GM23248 (cell line): ENCODE measurements around the gene PLEKHG1. TPM values are rescaled to one million over a fixed set of nuclear protein-coding genes. Genes with fewer than 3 reads are reported as not detected.

Experiments
- DNase-seq: peaks from one replicate; pipeline ENCODE4 v3.0.0-alpha.2; 2015
- H2AFZ ChIP-seq: fragments of 200-600 bp; sonication (generic); 2 replicates; pipeline ENCODE4 v1.6.1; 2016; ENCODE audit warnings: antibody characterized with exemption
- H3F3A ChIP-seq: fragments of 200-600 bp; sonication (generic); 2 replicates; pipeline ENCODE4 v1.6.1; 2016; ENCODE audit warnings: mild to moderate bottlenecking, antibody characterized with exemption, mixed run types; ENCODE audit not compliant: insufficient read depth
- H3K27ac ChIP-seq: fragments of 200-600 bp; sonication (generic); 2 replicates; pipeline ENCODE4 v1.5.1; 2016; ENCODE audit warnings: mild to moderate bottlenecking
- H3K27me3 ChIP-seq: fragments of 200-600 bp; sonication (generic); replicated peaks from 2 replicates; pipeline ENCODE4 v1.6.1; 2016; ENCODE audit warnings: mild to moderate bottlenecking; ENCODE audit not compliant: insufficient read depth
- H3K36me3 ChIP-seq: fragments of 200-600 bp; sonication (generic); 2 replicates; pipeline ENCODE4 v1.6.1; 2016; ENCODE audit warnings: low read depth, mild to moderate bottlenecking
- H3K4me1 ChIP-seq: fragments of 200-600 bp; sonication (generic); 2 replicates; pipeline ENCODE4 v1.6.1; 2016; ENCODE audit warnings: mild to moderate bottlenecking; ENCODE audit not compliant: insufficient read depth
- H3K4me2 ChIP-seq: fragments of 200-600 bp; sonication (generic); one replicate; pipeline ENCODE4 v1.6.1; 2016; ENCODE audit warnings: mild to moderate bottlenecking; ENCODE audit not compliant: unreplicated experiment
- H3K4me3 ChIP-seq: fragments of 200-600 bp; sonication (generic); 2 replicates; pipeline ENCODE4 v1.5.1; 2016; ENCODE audit warnings: mild to moderate bottlenecking
- H3K79me2 ChIP-seq: fragments of 200-600 bp; sonication (generic); 2 replicates; pipeline ENCODE4 v1.6.1; 2016; ENCODE audit warnings: mild to moderate bottlenecking; ENCODE audit not compliant: insufficient read depth
- H3K9ac ChIP-seq: fragments of 200-600 bp; sonication (generic); 2 replicates; pipeline ENCODE4 v1.6.1; 2016; ENCODE audit warnings: mild to moderate bottlenecking
- H3K9me2 ChIP-seq: fragments of 200-600 bp; sonication (generic); 2 replicates; pipeline ENCODE4 v1.6.1; 2016; ENCODE audit warnings: mixed run types, mild to moderate bottlenecking, moderate library complexity; ENCODE audit not compliant: insufficient read depth
- H3K9me3 ChIP-seq: fragments of 200-600 bp; sonication (generic); one replicate; pipeline ENCODE4 v1.6.1; 2017; ENCODE audit warnings: low read depth
- H4K20me1 ChIP-seq: fragments of 200-600 bp; sonication (generic); 2 replicates; pipeline ENCODE4 v1.6.0; 2016; ENCODE audit not compliant: insufficient read depth
- EZH2 ChIP-seq: fragments of 200-600 bp; sonication (generic); IDR thresholded peaks from 2 replicates; pipeline ENCODE4 v1.6.1; 2018; ENCODE audit warnings: antibody characterized with exemption, mild to moderate bottlenecking; ENCODE audit not compliant: insufficient read depth, poor library complexity, severe bottlenecking
- EZH2phosphoT487 ChIP-seq: fragments of 200-600 bp; sonication (generic); IDR thresholded peaks from 2 replicates; pipeline ENCODE4 v1.6.1; 2018; ENCODE audit warnings: antibody characterized with exemption, moderate library complexity, mild to moderate bottlenecking, low read depth; ENCODE audit not compliant: insufficient read depth
- WGBS, 2 experiments: methylation state at CpG; one replicate each; pipeline ENCODE4 v1.1.6; 2015 to 2017; ENCODE audit warnings: low lambda C conversion rate in 2 of 2, low coverage in 1 of 2; ENCODE audit errors: missing lambda C conversion rate in 2 of 2; 5-methylcytosine and 5-hydroxymethylcytosine counted together
- in situ Hi-C: fragments of 300-500 bp; cut with MboI; formaldehyde crosslinking; loops from 2 replicates; pipeline ENCODE4 v1.15.0; 2020
- polyA plus RNA-seq: library from polyadenylated mRNA; unstranded; fragments of >200 nt; fragmentation: Nextera tagmentation; extraction: Ambion mirVana; gene quantifications from 2 replicates; pipeline ENCODE4 v1.2.1, GENCODE V29; 2016
- total RNA-seq: library from RNA; depleted of rRNA; stranded (reverse); fragments of >200 nt; shearing (Covaris generic); gene quantifications from 2 replicates; pipeline ENCODE4 v1.2.3, GENCODE V29; 2014

The PLEKHG1 gene
- total and polyA plus RNA-seq, 2 experiments from 2014 or later: 0.11 to 0.51 TPM

GRCh38 chr6:150634964-150635292, 35.2 kb downstream of the PLEKHG1 start:
- WGBS, 2 experiments: 9 to 17% methylated on average over 1 of the region's 1 CpG
- in situ Hi-C loops: no loop called here

DNA sequence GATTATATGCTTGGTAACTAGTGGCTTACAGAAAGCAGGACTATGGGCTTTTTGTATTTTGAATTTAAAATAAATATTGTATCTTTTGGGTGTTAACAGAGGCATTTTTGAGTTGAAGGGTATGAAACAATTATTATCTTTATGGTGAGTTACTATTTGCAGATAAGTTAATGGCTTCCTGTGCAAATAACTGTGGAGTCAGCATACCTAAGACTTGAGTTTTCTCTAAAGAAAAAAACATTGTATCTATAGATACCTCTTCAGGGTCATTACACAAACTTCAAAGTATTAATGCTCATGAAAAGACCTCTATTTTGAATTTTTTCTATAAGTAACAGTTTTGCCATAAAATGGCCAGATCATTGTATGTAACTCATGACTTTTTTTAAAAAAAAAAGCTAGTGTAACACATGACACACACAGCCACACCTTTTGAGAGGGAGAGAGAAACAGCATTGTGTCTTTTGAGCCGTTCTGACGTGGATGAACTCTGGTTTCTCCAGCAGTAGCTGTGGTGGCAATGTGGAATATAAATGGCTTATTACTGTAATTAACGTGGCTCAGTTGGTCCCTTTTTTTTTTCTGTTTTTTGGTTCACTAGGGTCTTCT, 36.3 kb downstream of the PLEKHG1 start:
- DNase-seq: no peak
- H3K4me3 ChIP-seq: no peak overlapping the region
- no peaks in the 10 kb centered on the region for H3F3A ChIP-seq
- no peaks in the 10 kb centered on the region for H3K79me2 ChIP-seq
- H3K9ac ChIP-seq: no peak overlapping the region
- H3K9me3 ChIP-seq: no peaks in the 10 kb centered on the region
- no peak overlapping the region for H2AFZ ChIP-seq
- H4K20me1 ChIP-seq: no peaks in the 10 kb centered on the region
- H3K9me2 ChIP-seq: no peaks in the 10 kb centered on the region
- H3K4me1 ChIP-seq: peaks cover 8% of the 10 kb centered on the region
- no peak overlapping the region for H3K4me2 ChIP-seq
- TF ChIP-seq EZH2 (no peak), EZH2phosphoT487 (no peak)
- no peak overlapping the region for H3K27ac ChIP-seq
- in situ Hi-C loops: no loop called here
- 69 to 73% methylated on average over 3 of the region's 3 CpGs for WGBS, 2 experiments
- no peaks in the 10 kb centered on the region for H3K27me3 ChIP-seq
- no peaks in the 10 kb centered on the region for H3K36me3 ChIP-seq

More at GRCh38 chr6:150634964-150635292, 35.2 kb downstream of the PLEKHG1 start:
- Histone ChIP-seq H4K20me1 (no peaks in the 10 kb centered on the region), H3K4me3 (no peak overlapping the region), H3K9me2 (no peaks in the 10 kb centered on the region), H3K4me1 (peaks cover 8% of the 10 kb centered on the region), H3F3A (no peaks in the 10 kb centered on the region), H3K9me3 (no peaks in the 10 kb centered on the region), H3K9ac (no peak overlapping the region), H3K79me2 (no peaks in the 10 kb centered on the region), H3K27ac (no peak overlapping the region), H3K4me2 (no peak overlapping the region), H3K27me3 (no peaks in the 10 kb centered on the region), H2AFZ (no peak overlapping the region), H3K36me3 (no peaks in the 10 kb centered on the region)
- no peak for DNase-seq
- no peak for TF ChIP-seq EZH2phosphoT487
- TF ChIP-seq EZH2: no peak

DNA sequence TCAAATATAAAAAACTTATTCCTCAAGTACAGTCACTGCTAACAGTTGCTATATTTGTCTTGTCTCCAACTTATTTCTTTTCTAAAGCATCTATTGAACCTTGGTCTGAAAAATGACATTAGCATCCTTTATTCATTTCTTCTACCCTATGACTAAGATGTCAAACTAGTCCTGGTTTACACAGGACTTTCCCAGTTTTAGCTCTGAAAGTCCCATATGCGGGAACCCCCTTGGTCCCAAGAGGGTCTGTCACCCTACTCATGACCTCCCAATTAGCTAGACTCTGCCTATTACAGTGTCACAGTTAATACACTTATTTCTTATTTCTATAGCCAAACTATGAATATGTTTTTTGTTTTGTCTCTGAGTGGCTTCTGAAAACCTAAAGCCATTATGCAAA, 37.1 kb downstream of the PLEKHG1 start:
- Histone ChIP-seq H3K9me2 (no peaks in the 10 kb centered on the region), H3K36me3 (no peaks in the 10 kb centered on the region), H3F3A (no peaks in the 10 kb centered on the region), H3K9ac (no peak overlapping the region), H2AFZ (no peak overlapping the region), H3K27ac (no peak overlapping the region), H4K20me1 (no peaks in the 10 kb centered on the region), H3K4me1 (peaks cover 8% of the 10 kb centered on the region), H3K9me3 (no peaks in the 10 kb centered on the region), H3K27me3 (0 out of 2 replicates have a peak, but pooled peaks cover under 1% of the 10 kb centered on the region), H3K4me3 (no peak overlapping the region), H3K79me2 (no peaks in the 10 kb centered on the region), H3K4me2 (no peak overlapping the region)
- 57 to 60% methylated on average over 1 of the region's 1 CpG for WGBS, 2 experiments
- no peak for TF ChIP-seq EZH2phosphoT487
- in situ Hi-C loops: no loop called here
- no peak for DNase-seq

- no peaks in the 10 kb centered on the region for H3K9me3 ChIP-seq
- H3K4me2 ChIP-seq: no peak overlapping the region
- in situ Hi-C loops: no loop called here
- DNase-seq: no peak
- no peak overlapping the region for H3K27ac ChIP-seq
- H3K9me2 ChIP-seq: no peaks in the 10 kb centered on the region
- H3F3A ChIP-seq: no peaks in the 10 kb centered on the region
- H3K4me1 ChIP-seq: peaks cover 8% of the 10 kb centered on the region
- H4K20me1 ChIP-seq: no peaks in the 10 kb centered on the region
- 67 to 72% methylated on average over 1 of the region's 1 CpG for WGBS, 2 experiments
- H3K79me2 ChIP-seq: no peaks in the 10 kb centered on the region
- H3K4me3 ChIP-seq: no peak overlapping the region
- H3K36me3 ChIP-seq: no peaks in the 10 kb centered on the region
- 0 out of 2 replicates have a peak, but pooled peaks cover 5% of the 10 kb centered on the region for H3K27me3 ChIP-seq
- no peak overlapping the region for H2AFZ ChIP-seq
- no peak overlapping the region for H3K9ac ChIP-seq
- TF ChIP-seq EZH2phosphoT487: no peak
- TF ChIP-seq EZH2: no peak
Measured at GRCh38 chr6:150637266-150637665, 37.6 kb downstream of the PLEKHG1 start.

DNA sequence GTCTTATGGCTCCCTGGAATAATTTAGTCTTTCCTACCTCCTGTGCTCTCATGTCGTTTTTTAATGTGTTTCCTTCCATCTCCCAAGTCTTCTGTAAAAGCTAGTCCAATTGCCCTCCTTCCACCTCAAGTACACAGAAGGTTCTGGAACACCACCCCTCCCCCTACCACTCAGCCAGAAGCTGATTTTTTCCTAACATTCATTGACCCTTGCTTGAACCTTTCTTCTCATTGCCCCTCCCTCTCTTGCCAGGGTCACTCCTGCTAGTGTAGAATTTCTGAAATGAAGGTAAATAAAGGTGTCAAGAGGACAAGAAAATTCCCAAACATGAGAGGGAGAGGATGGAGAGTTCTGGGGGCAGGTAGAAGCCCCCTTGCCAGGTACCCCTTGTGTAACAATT, 38.6 kb downstream of the PLEKHG1 start:
- H3K27me3 ChIP-seq: 0 out of 2 replicates have a peak, but pooled peaks cover 8% of the 10 kb centered on the region
- no peak for DNase-seq
- no peak overlapping the region for H3K27ac ChIP-seq
- no peaks in the 10 kb centered on the region for H3K79me2 ChIP-seq
- no peaks in the 10 kb centered on the region for H3F3A ChIP-seq
- H3K9me3 ChIP-seq: no peaks in the 10 kb centered on the region
- H3K4me1 ChIP-seq: peaks cover 8% of the 10 kb centered on the region
- no peaks in the 10 kb centered on the region for H3K9me2 ChIP-seq
- no peak overlapping the region for H3K4me2 ChIP-seq
- no peaks in the 10 kb centered on the region for H3K36me3 ChIP-seq
- H3K9ac ChIP-seq: no peak overlapping the region
- H2AFZ ChIP-seq: no peak overlapping the region
- no peaks in the 10 kb centered on the region for H4K20me1 ChIP-seq
- no peak for TF ChIP-seq EZH2
- TF ChIP-seq EZH2phosphoT487: no peak
- WGBS, 2 experiments: 38 to 41% methylated on average over 1 of the region's 1 CpG
- in situ Hi-C loops: no loop called here
- no peak overlapping the region for H3K4me3 ChIP-seq
